22Rv1 (cell line): ENCODE measurements around the gene NTRK3.

ENCODE experiments used
- CTCF ChIP-seq: fragments of 450-650 bp; IDR thresholded peaks from 2 replicates; pipeline ENCODE4 v1.5.1; 2017; ENCODE audit warnings: mild to moderate bottlenecking
- ZFX ChIP-seq: fragments of 450-650 bp; IDR thresholded peaks from 2 replicates; pipeline ENCODE4 v1.6.1; 2017; ENCODE audit warnings: antibody characterized with exemption, borderline replicate concordance

DNA sequence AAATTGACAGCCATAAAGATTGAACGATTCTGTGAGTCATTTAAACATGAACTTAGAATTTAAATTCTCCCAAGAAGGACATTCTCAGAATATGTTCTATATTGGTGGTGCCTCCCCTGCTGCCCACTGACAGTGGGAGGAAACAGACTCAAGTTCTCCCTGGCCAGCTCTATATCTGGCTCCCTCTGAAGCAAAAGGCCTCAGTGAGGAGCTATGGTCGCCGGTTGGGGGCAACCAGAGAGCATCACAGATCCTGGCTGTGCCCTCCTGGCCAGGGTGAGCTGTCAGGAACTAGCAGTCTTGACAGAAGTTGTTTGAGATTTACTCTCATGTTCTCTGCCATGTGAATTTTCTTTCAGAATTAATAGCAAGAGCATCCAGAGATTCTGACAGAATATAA is 285.5 kb downstream of the NTRK3 start:
- TF ChIP-seq CTCF (no peak), ZFX (no peak)
